HepG2 (cell line): ENCODE data around the gene SKIC2. TPM values are rescaled to one million over a fixed set of nuclear protein-coding genes. Genes with fewer than 3 reads are reported as not detected.
A peak's percentile ranks its signal among the peaks of the same experiment; 100 is the strongest.

Experiments used
- RBM22 ChIP-seq: fragments of 200-400 bp; formaldehyde crosslinking; optimal IDR thresholded peaks from 2 replicates; pipeline ENCODE3; 2017; ENCODE audit warnings: mild to moderate bottlenecking, low read length, moderate library complexity
- RCOR2 ChIP-seq: IDR thresholded peaks from 2 replicates; pipeline ENCODE4 v1.6.1; 2016; ENCODE audit warnings: missing biosample characterization, missing genetic modification reagents
- SAFB2 ChIP-seq: sonication (generic); formaldehyde crosslinking; IDR thresholded peaks from 2 replicates; pipeline ENCODE4 v1.5.1; 2020; ENCODE audit warnings: missing genetic modification reagents, low read depth, mild to moderate bottlenecking, borderline replicate concordance
- SRSF1 ChIP-seq: fragments of 200-400 bp; formaldehyde crosslinking; optimal IDR thresholded peaks from 2 replicates; pipeline ENCODE3; 2017; ENCODE audit warnings: mild to moderate bottlenecking, low read depth, low read length, moderate library complexity
- TOPORS ChIP-seq: sonication (generic); formaldehyde crosslinking; IDR thresholded peaks from 2 replicates; pipeline ENCODE4 v1.8.0; 2023; ENCODE audit warnings: mild to moderate bottlenecking, missing genetic modification reagents
- ZMYM3 ChIP-seq: sonication (generic); formaldehyde crosslinking; IDR thresholded peaks from 2 replicates; pipeline ENCODE4 v1.5.1; 2020; ENCODE audit warnings: mild to moderate bottlenecking, missing genetic modification reagents
- ZNF180 ChIP-seq: sonication (generic); formaldehyde crosslinking; IDR thresholded peaks from 2 replicates; pipeline ENCODE4 v1.4.0; 2020; ENCODE audit warnings: low read depth, missing genetic modification reagents, borderline replicate concordance
- ZNF224 ChIP-seq: sonication (generic); formaldehyde crosslinking; IDR thresholded peaks from 2 replicates; pipeline ENCODE4 v1.5.0; 2020; ENCODE audit warnings: mild to moderate bottlenecking, missing genetic modification reagents
- ZNF235 ChIP-seq: sonication (generic); formaldehyde crosslinking; IDR thresholded peaks from 2 replicates; pipeline ENCODE4 v1.8.1; 2023; ENCODE audit warnings: mild to moderate bottlenecking, missing genetic modification reagents, borderline replicate concordance
- ZSCAN31 ChIP-seq: sonication (generic); formaldehyde crosslinking; IDR thresholded peaks from 2 replicates; pipeline ENCODE4 v1.5.0; 2020; ENCODE audit warnings: low read depth, mild to moderate bottlenecking, missing genetic modification reagents
- polyA plus RNA-seq, 8 experiments: library from polyadenylated mRNA; depleted of rRNA in 3 of 8; stranded (reverse) in 7 of 8; unstranded in 1 of 8; fragments of >200 nt; fragmentation: Illumina TruSeq in 4 of 8; extraction: Trizol in 4 of 8; gene quantifications; 2 replicates each; pipeline versions ENCODE4 v1.2.1 to v1.2.3, GENCODE V29; 2011 to 2016; ENCODE audit warnings: low read depth in 4 of 8, missing spikeins in 1 of 8, mixed read lengths in 1 of 8; ENCODE audit not compliant: insufficient read depth in 1 of 8
- total RNA-seq, 5 experiments: library from RNA; depleted of rRNA; stranded (reverse); fragments of >200 nt; fragmentation: Illumina TruSeq; extraction: Trizol; gene quantifications; 2 replicates each; pipeline ENCODE4 v1.2.3, GENCODE V29; 2016; ENCODE audit warnings: low read depth in 1 of 5
- TF ChIP-seq, protein P1 (sequence below): sonication (generic); formaldehyde crosslinking; IDR thresholded peaks from 2 replicates; pipeline ENCODE4 v1.4.0; 2020; ENCODE audit warnings: missing genetic modification reagents
- TF ChIP-seq, protein P2 (sequence below): sonication (generic); formaldehyde crosslinking; IDR thresholded peaks from 2 replicates; pipeline ENCODE4 v1.4.0; 2020; ENCODE audit warnings: missing genetic modification reagents
- TF ChIP-seq, protein P3 (sequence below), 2 experiments: sonication (generic) in 1 of 2; formaldehyde crosslinking in 1 of 2; IDR thresholded peaks; 2 replicates each; pipeline versions ENCODE4 v1.4.0 to v1.6.1; 2016 to 2020; ENCODE audit warnings: borderline replicate concordance in 1 of 2, low read depth in 1 of 2, mild to moderate bottlenecking in 1 of 2, missing genetic modification reagents in 1 of 2

SKIC2 gene
- total and polyA plus RNA-seq, 2 of the 13 experiments (the other 11 are each of a cell fraction or from before 2014, with no cell fraction given) = 67.1 to 68.4 TPM

DNA sequence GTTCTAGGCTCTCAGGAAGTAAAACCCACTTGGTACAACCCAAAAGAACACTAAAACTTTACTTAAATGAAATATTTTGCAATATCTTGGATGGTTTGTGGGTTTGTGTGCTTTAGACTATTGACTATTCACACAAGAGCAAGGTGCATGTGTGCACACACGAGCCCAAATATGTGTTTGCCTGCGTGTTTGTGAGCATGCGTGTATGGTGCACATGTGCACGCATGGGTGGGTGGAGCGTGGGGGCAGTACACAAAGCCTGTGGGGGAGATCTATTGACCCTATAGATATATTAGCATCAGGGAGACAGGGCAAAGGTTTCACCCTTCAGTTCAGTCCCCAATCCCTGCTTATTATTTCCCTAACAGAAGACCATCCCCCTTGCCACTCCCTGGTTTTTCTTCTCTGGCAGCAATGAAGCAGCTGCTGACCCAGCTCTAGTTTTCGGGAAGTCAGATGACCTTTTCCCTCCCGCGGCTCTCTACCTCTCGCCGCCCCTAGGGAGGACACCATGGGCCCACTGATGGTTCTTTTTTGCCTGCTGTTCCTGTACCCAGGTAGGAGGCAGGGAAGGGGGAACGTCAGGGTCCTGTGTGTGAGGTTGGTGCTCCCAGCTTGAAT lies 31.6 kb upstream of the SKIC2 start, which contains the start of gene C2 (continued):
- TF ChIP-seq, protein P1, sequence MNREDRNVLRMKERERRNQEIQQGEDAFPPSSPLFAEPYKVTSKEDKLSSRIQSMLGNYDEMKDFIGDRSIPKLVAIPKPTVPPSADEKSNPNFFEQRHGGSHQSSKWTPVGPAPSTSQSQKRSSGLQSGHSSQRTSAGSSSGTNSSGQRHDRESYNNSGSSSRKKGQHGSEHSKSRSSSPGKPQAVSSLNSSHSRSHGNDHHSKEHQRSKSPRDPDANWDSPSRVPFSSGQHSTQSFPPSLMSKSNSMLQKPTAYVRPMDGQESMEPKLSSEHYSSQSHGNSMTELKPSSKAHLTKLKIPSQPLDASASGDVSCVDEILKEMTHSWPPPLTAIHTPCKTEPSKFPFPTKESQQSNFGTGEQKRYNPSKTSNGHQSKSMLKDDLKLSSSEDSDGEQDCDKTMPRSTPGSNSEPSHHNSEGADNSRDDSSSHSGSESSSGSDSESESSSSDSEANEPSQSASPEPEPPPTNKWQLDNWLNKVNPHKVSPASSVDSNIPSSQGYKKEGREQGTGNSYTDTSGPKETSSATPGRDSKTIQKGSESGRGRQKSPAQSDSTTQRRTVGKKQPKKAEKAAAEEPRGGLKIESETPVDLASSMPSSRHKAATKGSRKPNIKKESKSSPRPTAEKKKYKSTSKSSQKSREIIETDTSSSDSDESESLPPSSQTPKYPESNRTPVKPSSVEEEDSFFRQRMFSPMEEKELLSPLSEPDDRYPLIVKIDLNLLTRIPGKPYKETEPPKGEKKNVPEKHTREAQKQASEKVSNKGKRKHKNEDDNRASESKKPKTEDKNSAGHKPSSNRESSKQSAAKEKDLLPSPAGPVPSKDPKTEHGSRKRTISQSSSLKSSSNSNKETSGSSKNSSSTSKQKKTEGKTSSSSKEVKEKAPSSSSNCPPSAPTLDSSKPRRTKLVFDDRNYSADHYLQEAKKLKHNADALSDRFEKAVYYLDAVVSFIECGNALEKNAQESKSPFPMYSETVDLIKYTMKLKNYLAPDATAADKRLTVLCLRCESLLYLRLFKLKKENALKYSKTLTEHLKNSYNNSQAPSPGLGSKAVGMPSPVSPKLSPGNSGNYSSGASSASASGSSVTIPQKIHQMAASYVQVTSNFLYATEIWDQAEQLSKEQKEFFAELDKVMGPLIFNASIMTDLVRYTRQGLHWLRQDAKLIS (CRISPR knock-in tag) = no peak; the same call in 1 of the 2 replicates
- TF ChIP-seq RCOR2 (CRISPR knock-in tag) (peak; percentile 91), ZNF224 (no peak), SRSF1 (no peak), ZNF235 (CRISPR knock-in tag) (no peak), SAFB2 (CRISPR knock-in tag) (peak; percentile 67; the same call in 1 of the 2 replicates), ZNF180 (no peak), RBM22 (no peak), TOPORS (peak; percentile 87), ZSCAN31 (CRISPR knock-in tag) (0 out of 2 replicates have a peak, but pooled peaks have one; percentile 41), ZMYM3 (peak; percentile 83)
- TF ChIP-seq, protein P2, sequence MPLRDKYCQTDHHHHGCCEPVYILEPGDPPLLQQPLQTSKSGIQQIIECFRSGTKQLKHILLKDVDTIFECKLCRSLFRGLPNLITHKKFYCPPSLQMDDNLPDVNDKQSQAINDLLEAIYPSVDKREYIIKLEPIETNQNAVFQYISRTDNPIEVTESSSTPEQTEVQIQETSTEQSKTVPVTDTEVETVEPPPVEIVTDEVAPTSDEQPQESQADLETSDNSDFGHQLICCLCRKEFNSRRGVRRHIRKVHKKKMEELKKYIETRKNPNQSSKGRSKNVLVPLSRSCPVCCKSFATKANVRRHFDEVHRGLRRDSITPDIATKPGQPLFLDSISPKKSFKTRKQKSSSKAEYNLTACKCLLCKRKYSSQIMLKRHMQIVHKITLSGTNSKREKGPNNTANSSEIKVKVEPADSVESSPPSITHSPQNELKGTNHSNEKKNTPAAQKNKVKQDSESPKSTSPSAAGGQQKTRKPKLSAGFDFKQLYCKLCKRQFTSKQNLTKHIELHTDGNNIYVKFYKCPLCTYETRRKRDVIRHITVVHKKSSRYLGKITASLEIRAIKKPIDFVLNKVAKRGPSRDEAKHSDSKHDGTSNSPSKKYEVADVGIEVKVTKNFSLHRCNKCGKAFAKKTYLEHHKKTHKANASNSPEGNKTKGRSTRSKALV = no peak
- TF ChIP-seq, protein P3, sequence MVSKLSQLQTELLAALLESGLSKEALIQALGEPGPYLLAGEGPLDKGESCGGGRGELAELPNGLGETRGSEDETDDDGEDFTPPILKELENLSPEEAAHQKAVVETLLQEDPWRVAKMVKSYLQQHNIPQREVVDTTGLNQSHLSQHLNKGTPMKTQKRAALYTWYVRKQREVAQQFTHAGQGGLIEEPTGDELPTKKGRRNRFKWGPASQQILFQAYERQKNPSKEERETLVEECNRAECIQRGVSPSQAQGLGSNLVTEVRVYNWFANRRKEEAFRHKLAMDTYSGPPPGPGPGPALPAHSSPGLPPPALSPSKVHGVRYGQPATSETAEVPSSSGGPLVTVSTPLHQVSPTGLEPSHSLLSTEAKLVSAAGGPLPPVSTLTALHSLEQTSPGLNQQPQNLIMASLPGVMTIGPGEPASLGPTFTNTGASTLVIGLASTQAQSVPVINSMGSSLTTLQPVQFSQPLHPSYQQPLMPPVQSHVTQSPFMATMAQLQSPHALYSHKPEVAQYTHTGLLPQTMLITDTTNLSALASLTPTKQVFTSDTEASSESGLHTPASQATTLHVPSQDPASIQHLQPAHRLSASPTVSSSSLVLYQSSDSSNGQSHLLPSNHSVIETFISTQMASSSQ (IDR thresholded peaks at IDR 0.05; ENCODE audit: low read depth) = peak; percentile 70; the same call in 1 of the 2 replicates
- TF ChIP-seq, protein P3 (CRISPR knock-in tag; IDR thresholded peaks at IDR 0.05; ENCODE audit: borderline replicate concordance) = peak; percentile 80; the same call in 1 of the 2 replicates
